Transverse colon (tissue), 3 donors: Measurements from ENCODE around the gene LRFN5.
"Not testable (repeated sequence)": the region's sequence is repeated elsewhere in the genome, so short reads cannot be mapped to it uniquely, and the experiment has no call there.

Experiments
- POLR2A ChIP-seq: fragments of 450-650 bp; IDR thresholded peaks from one replicate; pipeline ENCODE4 v1.6.1; 2016; ENCODE audit warnings: antibody characterized with exemption, mild to moderate bottlenecking, moderate library complexity
- TF ChIP-seq, protein P1 (sequence below), 5 experiments: fragments of 200-600 bp in 3 of 5; fragments of 450-650 bp in 2 of 5; sonication (generic) in 3 of 5; IDR thresholded peaks; 1 replicate in 2 of 5; 2 replicates in 3 of 5; pipeline ENCODE4 v1.5.1; 2016 to 2017; ENCODE audit warnings: antibody characterized with exemption in 5 of 5, inconsistent platforms in 3 of 5, mild to moderate bottlenecking in 2 of 5, moderate library complexity in 1 of 5

DNA sequence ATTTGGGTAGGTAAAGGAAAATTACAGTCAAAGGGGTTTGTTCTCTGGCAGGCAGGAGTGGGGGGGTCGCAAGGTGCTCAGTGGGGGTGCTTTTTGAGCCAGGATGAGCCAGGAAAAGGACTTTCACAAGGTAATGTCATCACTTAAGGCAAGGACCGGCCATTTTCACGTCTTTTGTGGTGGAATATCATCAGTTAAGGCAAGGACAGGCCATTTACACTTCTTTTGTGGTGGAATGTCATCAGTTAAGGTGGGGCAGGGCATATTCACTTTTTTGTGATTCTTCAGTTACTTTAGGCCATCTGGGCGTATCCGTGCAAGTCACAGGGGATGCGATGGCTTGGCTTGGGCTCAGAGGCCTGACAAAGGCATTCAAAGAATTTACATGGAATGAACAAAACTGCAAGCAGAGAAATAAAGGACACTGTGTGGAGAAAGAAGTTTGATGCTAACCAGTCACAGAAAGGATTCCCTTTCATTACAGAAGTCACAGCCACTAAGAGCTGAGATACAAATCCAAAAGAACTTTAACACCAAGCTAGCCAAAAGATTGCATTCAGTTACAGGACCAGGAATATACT lies 6.8 kb upstream of the LRFN5 start:
- TF ChIP-seq, protein P1, sequence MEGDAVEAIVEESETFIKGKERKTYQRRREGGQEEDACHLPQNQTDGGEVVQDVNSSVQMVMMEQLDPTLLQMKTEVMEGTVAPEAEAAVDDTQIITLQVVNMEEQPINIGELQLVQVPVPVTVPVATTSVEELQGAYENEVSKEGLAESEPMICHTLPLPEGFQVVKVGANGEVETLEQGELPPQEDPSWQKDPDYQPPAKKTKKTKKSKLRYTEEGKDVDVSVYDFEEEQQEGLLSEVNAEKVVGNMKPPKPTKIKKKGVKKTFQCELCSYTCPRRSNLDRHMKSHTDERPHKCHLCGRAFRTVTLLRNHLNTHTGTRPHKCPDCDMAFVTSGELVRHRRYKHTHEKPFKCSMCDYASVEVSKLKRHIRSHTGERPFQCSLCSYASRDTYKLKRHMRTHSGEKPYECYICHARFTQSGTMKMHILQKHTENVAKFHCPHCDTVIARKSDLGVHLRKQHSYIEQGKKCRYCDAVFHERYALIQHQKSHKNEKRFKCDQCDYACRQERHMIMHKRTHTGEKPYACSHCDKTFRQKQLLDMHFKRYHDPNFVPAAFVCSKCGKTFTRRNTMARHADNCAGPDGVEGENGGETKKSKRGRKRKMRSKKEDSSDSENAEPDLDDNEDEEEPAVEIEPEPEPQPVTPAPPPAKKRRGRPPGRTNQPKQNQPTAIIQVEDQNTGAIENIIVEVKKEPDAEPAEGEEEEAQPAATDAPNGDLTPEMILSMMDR (IDR thresholded peaks at IDR 0.05) = not testable (repeated sequence)
- not testable (repeated sequence) for TF ChIP-seq POLR2A
